Left hindlimb (tissue), 1 donor: ENCODE measurements around the gene NAPG.
"Not testable (repeated sequence)": the region's sequence is repeated elsewhere in the genome, so short reads cannot be mapped to it uniquely, and the experiment has no call there.

Source experiments
- DNase-seq: peaks from one replicate; pipeline ENCODE4 v3.0.0-alpha.2; 2018

Gene NAPG

DNA sequence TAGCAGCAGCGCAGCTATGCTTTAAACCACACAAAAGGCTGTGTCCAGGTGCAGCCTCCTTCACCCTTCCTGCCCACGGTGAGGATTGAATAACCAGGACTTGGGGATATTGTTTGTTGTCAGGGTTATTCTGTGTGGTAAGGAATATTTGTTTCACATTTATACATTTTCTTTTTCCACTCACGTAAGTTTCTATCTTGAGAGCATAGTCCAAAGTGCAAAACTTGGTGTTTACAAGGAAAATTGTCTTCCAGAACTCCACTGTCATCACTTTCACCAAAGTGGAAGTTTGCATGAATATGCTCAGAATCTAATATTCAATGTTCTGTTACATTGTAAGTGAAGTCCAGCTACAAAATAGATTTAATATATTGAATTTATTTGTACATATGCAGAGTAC lies 26.4 kb downstream of the NAPG start:
- no peak for DNase-seq

DNA sequence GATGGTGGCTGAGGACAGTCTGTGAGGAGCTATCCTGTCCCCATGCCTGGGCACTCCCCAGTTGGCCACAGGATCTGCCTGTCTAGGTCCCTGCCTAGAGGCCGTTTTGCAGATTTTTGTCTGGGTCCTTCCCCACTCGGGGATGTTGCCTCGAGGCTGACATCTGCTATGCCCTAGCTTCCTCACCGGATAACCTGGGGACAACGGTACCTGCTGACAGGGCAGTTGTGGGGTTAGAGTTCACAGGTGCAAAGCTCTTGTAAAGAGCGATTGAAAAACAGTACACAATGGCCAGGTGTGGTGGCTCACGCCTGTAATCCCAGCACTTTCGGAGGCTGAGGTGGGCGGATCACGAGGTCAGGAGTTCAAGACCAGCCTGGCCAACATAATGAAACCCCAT lies 30.4 kb downstream of the NAPG start:
- DNase-seq: not testable (repeated sequence)

DNA sequence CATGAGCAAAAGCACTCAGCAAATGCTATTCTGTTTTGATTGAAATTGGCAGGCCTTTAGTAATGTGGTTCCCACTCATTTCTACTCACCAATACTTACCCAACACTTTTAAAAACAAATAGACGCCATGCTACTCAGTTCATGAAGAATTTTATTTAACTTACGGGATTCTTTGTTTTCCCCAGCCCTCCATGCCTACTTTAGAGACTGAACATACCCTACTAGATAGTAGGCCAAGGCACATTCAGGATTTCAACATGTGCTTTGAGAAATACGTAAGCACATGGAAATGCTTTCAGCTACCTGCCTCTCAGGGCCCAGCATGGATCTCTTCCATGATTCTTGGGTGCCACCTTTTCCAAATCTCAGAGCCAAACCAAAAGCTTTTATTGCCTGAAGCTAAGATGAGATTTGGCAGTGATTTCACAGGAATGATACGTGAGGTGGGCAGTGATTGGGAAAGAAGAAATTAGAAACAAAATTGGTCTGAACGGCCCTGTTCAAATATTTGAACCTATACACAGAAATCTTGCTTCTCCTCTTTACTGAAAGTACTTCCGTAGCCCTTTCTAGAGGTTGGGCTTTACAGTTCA lies 31.4 kb downstream of the NAPG start:
- DNase-seq: no peak

DNA sequence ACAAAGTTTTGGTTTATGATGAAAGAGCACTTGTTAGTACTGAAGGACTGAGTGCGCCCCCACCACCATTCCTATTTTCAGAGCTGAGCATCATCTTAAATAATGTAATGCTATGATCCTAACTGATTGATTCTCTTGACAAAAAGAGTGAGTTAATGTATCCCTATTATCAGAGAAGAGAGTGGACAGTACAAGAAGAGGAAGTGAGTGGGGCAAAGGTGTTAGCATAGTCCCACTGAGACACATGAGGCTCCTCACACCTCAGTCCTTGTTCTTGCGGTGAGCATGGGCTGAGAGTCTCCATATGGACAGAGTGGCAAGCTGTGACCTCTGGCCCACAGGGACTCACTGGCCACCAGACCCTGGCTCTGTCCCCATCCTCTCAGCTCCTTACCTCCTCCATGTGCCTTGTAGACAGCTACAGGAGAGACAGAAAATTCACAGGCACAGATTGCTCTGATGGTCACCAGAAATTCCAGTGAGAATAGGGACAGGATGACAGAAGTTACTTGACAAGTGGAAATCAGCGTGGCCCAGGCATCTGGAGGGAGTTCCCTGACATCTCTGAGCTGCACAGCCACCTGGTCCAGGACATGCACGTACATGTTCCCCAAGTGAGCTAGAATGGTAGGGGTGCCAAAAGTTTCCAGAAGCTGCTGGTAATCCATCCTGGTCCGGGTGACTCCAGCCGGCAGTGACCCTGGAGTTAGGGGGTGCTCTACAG lies 32.6 kb downstream of the NAPG start:
- no peak for DNase-seq

DNA sequence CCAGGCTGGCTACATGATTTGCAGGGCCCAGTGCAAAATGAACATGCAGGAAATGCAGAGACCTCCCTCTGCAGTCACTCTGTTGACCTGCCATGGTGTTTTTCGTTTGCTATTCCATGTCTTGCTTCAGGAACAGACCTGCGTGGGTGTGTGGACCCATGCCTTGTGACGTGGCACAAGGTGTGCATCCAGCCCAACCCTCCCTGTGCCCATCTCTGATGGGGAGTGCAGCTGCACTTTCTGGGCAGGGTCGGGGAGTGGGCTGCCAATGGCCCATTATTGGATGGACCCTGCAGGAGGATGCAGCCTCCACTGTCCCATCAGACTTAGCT lies 33.1 kb downstream of the NAPG start:
- DNase-seq: no peak

DNA sequence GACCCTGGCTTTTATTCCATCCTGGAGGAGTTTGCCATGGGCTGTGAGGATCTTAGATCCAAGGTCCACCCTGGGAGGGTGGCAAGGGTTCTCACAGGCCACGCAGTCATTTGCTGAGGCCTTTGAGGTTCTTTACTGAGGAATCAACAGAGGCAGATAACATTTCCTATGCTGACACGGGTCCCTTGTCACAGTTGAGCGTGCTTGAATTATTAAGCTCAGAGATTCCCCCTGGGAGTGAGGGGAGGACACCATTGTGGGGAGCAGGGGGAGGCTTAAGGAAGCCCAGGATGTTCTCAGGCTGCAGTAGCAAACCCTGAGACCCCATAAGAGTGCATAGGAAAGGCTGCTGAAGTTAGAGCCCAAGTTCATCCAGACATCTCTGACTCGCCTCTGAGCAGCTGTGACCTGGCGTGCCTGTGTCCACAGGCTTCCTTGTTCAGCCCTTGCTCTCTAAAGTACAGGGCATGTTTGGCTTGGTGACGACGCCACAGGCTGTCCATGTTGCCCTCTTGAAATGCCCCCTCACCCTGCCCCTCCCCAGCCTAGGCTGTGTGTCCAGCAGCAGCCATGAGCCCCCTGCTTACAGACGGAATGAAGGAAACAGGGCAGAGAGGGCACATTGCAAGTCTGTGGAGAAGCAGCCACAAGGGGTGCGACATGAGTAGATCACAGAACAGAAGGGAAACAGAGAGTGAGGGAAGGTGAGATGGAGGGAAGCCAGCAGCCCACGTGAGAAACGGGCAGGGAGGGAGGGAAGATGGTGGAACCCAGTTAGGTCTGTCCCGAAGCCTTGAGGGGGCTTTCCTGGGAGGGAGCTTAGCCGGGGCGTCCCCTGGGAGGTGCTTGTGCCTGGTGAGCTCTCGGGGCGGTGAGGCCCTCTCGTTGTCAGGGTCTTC lies 34.0 kb downstream of the NAPG start:
- peak; percentile 38 for DNase-seq

DNA sequence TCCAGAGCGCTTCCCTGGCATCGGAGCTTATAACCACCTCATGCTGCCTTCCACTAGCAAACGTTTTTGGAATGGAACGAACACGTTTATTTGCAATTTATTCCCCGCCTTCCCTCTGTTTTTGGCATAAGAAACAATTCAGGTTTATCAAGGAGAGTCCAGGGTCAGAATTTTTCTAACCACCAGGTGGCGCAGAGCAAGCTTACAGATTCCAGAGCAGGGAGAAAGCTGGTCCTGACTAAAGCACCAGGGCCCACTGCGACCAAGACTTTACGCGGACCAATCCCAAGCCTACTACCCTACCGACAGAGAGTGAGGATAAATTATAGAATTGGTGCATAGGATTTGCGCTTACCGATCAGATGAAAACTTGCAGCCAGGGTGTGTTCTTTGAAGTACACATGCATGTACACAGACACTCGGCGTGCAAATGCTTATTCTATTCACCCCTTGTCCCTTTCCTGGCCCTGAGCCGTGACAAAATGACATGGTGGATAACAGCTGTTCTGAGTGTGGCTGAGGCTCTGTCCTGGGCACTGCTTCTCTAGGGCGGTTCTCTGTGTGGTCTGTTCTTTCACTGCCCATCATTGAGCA lies 34.7 kb downstream of the NAPG start:
- peak; percentile 78 for DNase-seq

DNA sequence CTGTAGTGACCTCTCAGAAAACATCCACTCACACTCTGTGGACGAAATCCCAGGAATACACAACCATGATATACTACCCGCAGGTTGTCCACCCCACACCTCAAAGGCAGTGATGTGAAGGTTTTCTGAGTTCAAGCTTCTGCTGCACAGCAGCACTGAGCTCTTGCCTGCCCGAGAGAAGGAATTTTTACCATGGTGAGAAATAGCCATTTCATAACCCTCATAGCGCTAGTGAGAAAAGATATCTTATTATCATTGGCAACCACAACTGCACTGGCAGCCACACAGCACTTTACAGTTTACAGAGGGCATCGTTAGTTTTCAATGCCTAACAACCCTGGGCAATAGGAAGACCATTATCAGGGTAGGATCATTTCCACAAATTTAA lies 36.9 kb downstream of the NAPG start:
- no peak for DNase-seq

DNA sequence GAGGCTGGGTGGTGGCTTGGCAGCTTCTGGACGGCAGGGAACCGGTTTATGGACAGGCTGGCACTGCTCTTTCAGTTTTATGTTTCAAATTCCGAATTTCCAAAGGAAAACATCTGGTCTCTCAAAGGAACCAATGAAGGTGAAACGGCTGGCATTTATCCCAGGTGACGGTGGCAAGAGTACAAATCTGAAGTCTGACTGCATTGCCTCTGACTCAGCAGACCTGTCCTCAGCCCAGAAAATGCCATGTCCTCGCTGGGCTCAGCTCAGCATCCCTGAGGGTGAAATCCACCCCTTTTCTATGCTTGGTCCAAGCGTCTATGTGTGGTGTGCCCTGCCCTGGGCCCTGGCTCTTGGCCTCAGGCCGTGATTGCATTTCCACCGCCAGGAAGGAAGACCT lies 38.1 kb downstream of the NAPG start:
- DNase-seq: peak; percentile 55

DNA sequence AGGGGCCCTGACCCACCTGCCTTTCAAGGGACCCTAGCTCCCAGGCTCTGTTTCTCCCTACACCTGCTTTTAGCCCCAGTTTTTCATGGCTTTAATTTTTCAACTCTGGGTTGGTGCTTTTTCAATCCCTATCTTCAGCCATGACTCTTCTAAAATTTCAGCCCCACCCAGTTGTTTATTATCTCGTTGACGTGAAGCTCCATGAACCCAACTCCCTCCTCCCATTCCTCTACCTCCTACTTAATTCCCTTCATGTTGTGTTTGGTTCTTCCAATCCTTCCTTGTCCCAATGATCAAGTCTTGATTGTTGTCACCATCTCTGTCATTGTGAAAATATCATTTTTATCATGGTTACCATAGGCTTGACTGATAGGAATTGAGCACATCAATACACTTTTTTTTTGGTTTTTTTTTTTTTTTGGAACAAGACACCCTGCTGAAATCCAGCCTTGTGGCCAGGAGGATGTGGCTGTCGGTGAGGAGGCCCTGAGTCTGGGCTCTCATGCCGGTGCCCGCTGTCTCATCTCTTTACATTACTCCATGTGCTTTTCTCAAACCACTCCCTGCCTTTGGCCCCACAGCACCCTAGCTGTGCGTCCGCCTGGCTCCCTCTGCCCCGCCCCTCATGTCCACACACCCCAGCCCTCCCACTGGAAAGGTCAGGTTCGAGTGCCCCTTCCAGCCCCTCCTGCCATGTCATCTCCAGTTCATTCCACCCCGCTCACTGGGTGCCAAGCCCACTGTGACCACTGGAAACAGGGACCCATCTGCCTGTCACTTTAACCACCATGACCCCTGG lies 39.3 kb downstream of the NAPG start:
- no peak for DNase-seq

DNA sequence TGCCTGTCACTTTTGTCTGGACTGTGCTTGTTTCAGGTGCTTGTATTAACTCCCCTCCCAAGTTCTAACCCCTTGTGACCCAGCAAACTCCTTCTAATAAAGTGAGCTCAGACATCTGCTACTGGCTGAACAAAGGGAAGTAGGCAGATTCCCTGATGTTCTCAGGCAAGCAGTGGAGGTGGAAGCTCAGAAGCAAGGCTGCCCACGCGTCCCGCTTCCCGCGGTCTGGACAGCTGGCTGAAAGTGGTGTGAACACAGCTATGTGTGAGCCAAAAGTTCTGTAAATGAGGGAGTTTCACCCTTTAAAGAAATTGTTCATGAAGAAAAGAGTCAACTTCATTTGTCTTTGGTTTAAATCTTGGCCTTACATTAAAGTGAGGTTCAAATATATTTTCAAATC lies 40.0 kb downstream of the NAPG start:
- DNase-seq: no peak

DNA sequence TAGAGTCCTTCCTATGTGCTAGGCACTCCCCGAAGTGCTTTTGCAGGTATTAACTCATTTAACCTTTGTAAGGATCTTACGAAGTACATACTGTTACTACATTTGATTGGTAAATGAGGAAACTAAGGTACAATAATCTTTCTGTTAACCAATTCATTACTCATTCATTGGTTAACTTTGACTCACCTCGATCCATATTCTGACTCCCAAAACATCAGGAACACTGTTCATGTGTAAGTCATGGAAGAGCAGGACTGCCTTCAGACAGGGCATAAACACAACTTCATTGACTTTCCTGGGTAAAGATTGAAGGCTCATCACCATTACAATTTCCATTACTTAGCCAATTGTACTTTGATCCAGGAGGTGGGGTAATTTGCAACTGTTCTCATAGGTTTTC lies 40.6 kb downstream of the NAPG start:
- no peak for DNase-seq

DNA sequence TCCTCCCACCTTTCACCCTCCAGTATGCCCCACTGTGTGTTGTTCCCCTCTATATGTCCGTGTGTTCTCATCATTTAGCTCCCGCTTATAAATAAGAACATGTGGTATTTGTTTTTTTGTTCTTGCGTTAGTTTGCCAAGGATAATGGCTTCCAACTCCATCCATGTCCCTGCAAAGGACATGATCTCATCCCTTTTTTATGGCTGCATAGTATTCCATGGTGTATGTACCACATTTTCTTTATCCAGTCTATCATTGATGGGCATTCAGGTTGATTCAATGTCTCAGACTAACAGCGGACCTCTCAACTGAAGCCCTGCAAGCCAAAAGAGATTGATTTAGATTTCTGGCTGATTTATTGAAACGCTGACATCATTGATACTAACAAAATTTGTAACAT lies 44.1 kb downstream of the NAPG start:
- DNase-seq: not testable (repeated sequence)

DNA sequence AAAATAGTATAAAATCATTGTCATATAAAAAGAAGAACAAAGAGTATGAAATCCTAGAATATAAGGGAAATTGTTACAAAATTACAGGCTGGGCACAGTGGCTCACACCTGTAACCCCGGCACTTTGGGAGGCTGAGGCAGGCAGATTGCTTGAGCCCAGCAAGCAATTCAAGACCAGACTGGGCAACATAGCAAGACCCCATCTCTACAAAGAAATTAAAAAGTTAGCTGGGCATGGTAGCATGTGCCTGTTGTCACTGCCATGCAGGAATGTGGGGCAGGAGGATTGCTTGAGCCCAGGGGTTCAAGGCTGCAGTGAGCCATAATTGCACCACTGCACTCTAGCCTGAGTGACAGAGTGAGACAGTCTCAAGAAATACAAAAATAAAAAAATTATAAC lies 44.8 kb downstream of the NAPG start:
- no peak for DNase-seq

DNA sequence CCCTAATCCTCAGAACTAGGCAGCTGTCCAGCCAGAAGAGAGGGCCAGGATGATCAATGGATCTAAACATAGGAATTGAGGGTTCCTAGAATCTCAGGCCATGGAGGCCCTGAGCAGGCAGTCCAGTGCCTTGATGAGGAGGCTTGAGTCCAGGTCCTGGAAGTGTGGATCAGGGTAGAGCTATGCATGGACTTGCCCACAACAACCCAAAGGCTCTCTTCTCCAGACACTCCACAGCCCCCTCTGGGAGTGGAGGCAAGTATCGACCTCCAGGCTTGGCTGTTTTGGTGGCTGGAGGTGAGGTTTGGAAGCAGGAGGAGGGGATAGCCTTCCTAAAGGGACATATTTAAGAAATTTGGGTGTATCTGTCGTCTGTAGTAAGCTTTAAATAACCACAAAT lies 45.7 kb downstream of the NAPG start:
- DNase-seq: no peak

DNA sequence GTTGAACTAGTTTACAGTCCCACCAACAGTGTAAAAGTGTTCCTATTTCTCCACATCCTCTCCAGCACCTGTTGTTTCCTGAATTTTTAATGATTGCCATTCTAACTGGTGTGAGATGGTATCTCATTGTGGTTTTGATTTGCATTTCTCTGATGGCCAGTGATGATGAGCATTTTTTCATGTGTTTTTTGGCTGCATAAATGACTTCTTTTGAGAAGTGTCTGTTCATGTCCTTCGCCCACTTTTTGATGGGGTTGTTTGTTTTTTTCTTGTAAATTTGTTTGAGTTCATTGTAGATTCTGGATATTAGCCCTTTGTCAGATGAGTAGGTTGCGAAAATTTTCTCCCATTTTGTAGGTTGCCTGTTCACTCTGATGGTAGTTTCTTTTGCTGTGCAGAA lies 47.4 kb downstream of the NAPG start:
- not testable (repeated sequence) for DNase-seq

DNA sequence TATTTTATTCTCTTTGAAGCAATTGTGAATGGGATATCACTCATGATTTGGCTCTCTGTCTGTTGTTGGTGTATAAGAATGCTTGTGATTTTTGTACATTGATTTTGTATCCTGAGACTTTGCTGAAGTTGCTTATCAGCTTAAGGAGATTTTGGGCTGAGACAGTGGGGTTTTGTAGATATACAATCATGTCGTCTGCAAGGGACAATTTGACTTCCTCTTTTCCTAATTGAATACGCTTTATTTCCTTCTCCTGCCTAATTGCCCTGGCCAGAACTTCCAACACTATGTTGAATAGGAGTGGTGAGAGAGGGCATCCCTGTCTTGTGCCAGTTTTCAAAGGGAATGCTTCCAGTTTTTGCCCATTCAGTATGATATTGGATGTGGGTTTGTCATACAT lies 48.6 kb downstream of the NAPG start:
- not testable (repeated sequence) for DNase-seq

DNA sequence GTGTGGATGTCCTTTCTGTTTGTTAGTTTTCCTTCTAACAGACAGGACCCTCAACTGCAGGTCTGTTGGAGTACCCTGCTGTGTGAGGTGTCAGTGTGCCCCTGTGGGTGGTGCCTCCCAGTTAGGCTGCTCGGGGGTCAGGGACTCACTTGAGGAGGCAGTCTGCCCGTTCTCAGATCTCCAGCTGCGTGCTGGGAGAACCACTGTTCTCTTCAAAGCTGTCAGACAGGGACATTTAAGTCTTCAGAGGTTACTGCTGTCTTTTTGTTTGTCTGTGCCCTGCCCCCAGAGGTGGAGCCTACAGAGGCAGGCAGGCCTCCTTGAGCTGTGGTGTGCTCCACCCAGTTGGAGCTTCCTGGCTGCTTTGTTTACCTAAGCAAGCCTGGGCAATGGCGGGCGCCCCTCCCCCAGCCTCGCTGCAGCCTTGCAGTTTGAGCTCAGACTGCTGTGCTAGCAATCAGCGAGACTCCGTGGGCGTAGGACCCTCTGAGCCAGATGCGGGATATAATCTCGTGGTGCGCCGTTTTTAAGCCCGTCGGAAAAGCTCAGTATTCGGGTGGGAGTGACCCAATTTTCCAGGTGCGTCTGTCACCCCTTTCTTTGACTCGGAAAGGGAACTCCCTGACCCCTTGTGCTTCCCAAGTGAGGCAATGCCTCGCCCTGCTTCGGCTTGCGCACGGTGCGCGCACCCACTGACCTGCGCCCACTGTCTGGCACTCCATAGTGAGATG lies 52.2 kb downstream of the NAPG start:
- DNase-seq: not testable (repeated sequence)

DNA sequence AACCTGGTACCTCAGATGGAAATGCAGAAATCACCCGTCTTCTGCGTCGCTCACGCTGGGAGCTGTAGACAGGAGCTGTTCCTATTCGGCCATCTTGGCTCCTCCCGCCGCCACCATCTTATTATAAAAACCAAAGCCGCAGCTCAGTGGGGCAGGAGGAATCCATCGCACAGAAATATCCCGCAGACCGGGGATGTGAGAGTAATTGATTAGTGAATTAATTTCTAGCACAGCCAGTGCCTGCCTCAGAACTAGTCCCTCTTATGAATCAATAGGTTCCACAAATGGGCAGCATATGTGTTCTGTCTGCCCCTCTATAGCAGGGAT lies 52.7 kb downstream of the NAPG start:
- not testable (repeated sequence) for DNase-seq

DNA sequence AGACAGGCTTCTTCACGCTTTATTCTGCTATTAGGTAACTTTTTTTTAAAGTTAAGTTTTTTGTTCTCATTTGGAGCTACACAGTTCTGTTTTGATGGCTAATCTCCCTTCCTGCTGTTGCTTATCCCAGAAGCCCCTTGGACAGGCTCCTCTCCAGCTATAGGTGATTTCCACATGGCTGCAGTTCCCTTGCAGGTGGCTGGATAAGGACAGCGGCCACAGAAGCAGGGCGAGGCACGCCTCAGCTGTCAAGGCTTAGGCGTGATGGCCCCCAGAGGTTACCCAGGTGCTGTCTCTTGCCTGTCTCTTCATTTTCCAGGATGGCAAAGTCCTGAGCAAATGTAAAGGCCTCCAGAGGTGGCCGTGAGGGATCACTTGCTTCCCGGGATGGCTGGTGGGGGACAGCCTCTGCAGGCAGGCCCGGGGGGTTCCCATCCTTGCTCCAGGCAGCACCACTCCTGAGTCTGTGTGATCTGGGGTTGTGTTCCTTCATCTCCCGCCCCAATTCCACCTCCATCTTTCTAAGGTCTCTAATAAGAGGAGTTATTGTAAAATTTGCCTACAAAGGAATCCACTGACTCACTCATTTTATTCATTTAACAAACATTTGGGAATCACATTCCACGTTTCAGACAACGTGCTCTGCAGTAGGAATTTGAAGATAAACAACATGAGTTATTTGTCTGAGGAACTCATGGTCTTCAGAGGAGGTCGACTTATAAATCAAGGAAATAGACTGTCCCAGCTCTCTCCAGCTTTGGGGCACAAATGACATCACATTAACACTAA lies 53.4 kb downstream of the NAPG start:
- no peak for DNase-seq

DNA sequence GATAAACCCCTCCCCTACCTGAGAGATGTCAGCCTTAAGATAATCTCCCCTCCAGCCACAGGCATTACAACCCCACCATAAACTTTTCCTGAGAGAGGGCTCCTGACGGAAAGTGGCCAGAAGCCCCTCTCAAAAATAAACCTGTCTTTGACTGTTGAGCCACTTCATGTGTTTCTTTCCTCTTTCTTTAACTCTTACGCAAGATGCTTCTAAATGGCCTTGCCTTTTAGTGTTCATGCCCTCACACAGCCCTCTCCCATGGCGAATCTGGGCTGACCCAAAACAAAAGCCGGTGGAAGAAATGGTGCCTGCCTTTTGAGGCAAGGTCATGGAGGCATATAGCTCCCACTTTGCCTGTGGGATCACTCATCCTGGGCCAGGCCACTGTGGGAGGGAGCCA lies 54.4 kb downstream of the NAPG start:
- DNase-seq: no peak
